ENCODE results near the gene SLAMF8.

SLAMF8 gene

GRCh38 chr1:159864262-159864661 is 37.6 kb downstream of the SLAMF8 start:
- no peak overlapping the region for H3K27ac ChIP-seq (ENCODE audit: low read depth, low read length)
- H3K4me2 ChIP-seq (ENCODE audit: low read length), result no peak overlapping the region
- TF ChIP-seq EZH2phosphoT487 (IDR thresholded peaks at IDR 0.05; ENCODE audit: borderline replicate concordance, low read length) (no peak), CTCF (IDR thresholded peaks at IDR 0.05; ENCODE audit: low read depth, low read length, poor library complexity, severe bottlenecking) (no peak)
- no peaks in the 10 kb centered on the region for H3K4me1 ChIP-seq (ENCODE audit: control insufficient read depth, low read length)
- no peaks in the 10 kb centered on the region for H3K9me2 ChIP-seq (replicated peaks; ENCODE audit: control insufficient read depth, low read length)
- no peaks in the 10 kb centered on the region for H3K79me2 ChIP-seq (ENCODE audit: control insufficient read depth, low read length)
- H3K27me3 ChIP-seq (ENCODE audit: control insufficient read depth, low read length), result peaks cover 17% of the 10 kb centered on the region
- H3F3A ChIP-seq (ENCODE audit: control insufficient read depth, insufficient read depth), result no peaks in the 10 kb centered on the region
- no peaks in the 10 kb centered on the region for H3K9me3 ChIP-seq (ENCODE audit: control insufficient read depth, insufficient read depth, low read length)
- no peaks in the 10 kb centered on the region for H3K36me3 ChIP-seq (ENCODE audit: control insufficient read depth, low read length)
- no peak overlapping the region for H3K4me3 ChIP-seq (ENCODE audit: low read length)
- H4K20me1 ChIP-seq (ENCODE audit: control insufficient read depth, insufficient read depth, low read depth, low read length), result no peaks in the 10 kb centered on the region

- no peaks in the 10 kb centered on the region for H3K79me2 ChIP-seq (ENCODE audit: control insufficient read depth, low read length)
- H3K4me2 ChIP-seq (ENCODE audit: low read length), result no peak overlapping the region
- H3F3A ChIP-seq (ENCODE audit: control insufficient read depth, insufficient read depth), result no peaks in the 10 kb centered on the region
- no peaks in the 10 kb centered on the region for H3K9me2 ChIP-seq (replicated peaks; ENCODE audit: control insufficient read depth, low read length)
- peaks cover 20% of the 10 kb centered on the region for H3K27me3 ChIP-seq (ENCODE audit: control insufficient read depth, low read length)
- TF ChIP-seq EZH2phosphoT487 (IDR thresholded peaks at IDR 0.05; ENCODE audit: borderline replicate concordance, low read length), result no peak
- no peak for TF ChIP-seq CTCF (IDR thresholded peaks at IDR 0.05; ENCODE audit: low read depth, low read length, poor library complexity, severe bottlenecking)
- no peak overlapping the region for H3K27ac ChIP-seq (ENCODE audit: low read depth, low read length)
- H3K4me3 ChIP-seq (ENCODE audit: low read length), result no peak overlapping the region
- no peaks in the 10 kb centered on the region for H3K36me3 ChIP-seq (ENCODE audit: control insufficient read depth, low read length)
- H3K9me3 ChIP-seq (ENCODE audit: control insufficient read depth, insufficient read depth, low read length), result no peaks in the 10 kb centered on the region
- H3K4me1 ChIP-seq (ENCODE audit: control insufficient read depth, low read length), result no peaks in the 10 kb centered on the region
- no peaks in the 10 kb centered on the region for H4K20me1 ChIP-seq (ENCODE audit: control insufficient read depth, insufficient read depth, low read depth, low read length)
Observed at GRCh38 chr1:159866066-159866465, 39.4 kb downstream of the SLAMF8 start.

DNA sequence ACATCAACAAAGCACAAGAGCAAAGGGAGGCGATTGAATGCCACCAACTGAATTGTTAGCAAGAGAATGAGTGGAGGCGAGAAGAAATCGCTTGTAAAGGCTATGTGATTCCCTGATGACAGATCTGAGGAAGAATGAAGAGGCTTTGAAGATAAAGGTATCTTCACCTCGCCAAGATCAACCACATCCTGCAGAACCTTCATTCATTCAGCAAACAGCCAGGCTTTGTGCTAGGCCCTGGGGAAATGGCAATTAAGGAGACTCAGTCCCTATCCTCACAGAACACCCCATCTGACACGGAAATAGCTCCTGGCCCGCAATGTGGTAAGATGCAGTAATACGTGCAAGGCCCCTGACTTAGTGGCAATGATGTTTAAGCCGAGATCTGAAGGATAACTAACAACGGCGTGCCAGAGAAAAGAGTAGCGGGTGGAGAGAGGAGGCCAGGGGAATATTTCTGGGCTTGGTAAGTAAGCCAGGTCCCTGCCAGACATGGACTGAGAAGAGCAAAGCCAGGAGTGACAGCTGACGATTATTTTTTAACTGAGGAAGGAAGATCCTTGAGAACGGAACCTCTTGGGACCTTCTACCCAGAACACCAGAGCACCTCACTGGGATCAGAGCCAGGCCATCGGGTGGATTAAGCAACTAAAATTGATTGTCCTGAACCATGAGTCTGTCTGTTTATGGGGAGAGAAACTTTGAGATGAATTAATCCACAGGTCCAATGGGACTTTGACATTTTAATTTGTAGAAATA is 40.4 kb downstream of the SLAMF8 start:
- Histone ChIP-seq H3F3A (ENCODE audit: control insufficient read depth, insufficient read depth) (no peaks in the 10 kb centered on the region), H3K4me2 (ENCODE audit: low read length) (no peak overlapping the region), H3K27ac (ENCODE audit: low read depth, low read length) (no peak overlapping the region), H3K27me3 (ENCODE audit: control insufficient read depth, low read length) (peaks cover 18% of the 10 kb centered on the region), H3K4me3 (ENCODE audit: low read length) (no peak overlapping the region), H3K9me2 (replicated peaks; ENCODE audit: control insufficient read depth, low read length) (no peaks in the 10 kb centered on the region), H3K79me2 (ENCODE audit: control insufficient read depth, low read length) (no peaks in the 10 kb centered on the region), H3K4me1 (ENCODE audit: control insufficient read depth, low read length) (no peaks in the 10 kb centered on the region), H4K20me1 (ENCODE audit: control insufficient read depth, insufficient read depth, low read depth, low read length) (no peaks in the 10 kb centered on the region), H3K9me3 (ENCODE audit: control insufficient read depth, insufficient read depth, low read length) (no peaks in the 10 kb centered on the region), H3K36me3 (ENCODE audit: control insufficient read depth, low read length) (no peaks in the 10 kb centered on the region)
- TF ChIP-seq EZH2phosphoT487 (IDR thresholded peaks at IDR 0.05; ENCODE audit: borderline replicate concordance, low read length) (no peak), CTCF (IDR thresholded peaks at IDR 0.05; ENCODE audit: low read depth, low read length, poor library complexity, severe bottlenecking) (no peak)
